NT2/D1 (cell line): ENCODE results near the gene MBNL1.

Experiments used
- DNase-seq: peaks from one replicate; pipeline ENCODE4 v3.0.0-alpha.2; 2011; ENCODE audit warnings: low read depth, low spot score
- H3K27me3 ChIP-seq: 2 replicates; pipeline ENCODE4 v1.6.0; 2011; ENCODE audit warnings: mild to moderate bottlenecking; ENCODE audit not compliant: insufficient read length, insufficient read depth
- H3K36me3 ChIP-seq: 2 replicates; pipeline ENCODE4 v1.6.1; 2011; ENCODE audit warnings: mild to moderate bottlenecking, low read length, mixed read lengths; ENCODE audit not compliant: insufficient read depth, insufficient read length
- H3K4me1 ChIP-seq: 2 replicates; pipeline ENCODE4 v1.5.1; 2011; ENCODE audit not compliant: insufficient read depth, insufficient read length
- H3K4me3 ChIP-seq: 2 replicates; pipeline ENCODE4 v1.5.1; 2011; ENCODE audit warnings: low read depth; ENCODE audit not compliant: insufficient read length
- H3K9ac ChIP-seq: 2 replicates; pipeline ENCODE4 v1.6.0; 2011; ENCODE audit warnings: low read depth; ENCODE audit not compliant: insufficient read length
- H3K9me3 ChIP-seq: 2 replicates; pipeline ENCODE4 v1.5.1; 2011; ENCODE audit warnings: mild to moderate bottlenecking, low read length; ENCODE audit not compliant: insufficient read depth
- SUZ12 ChIP-seq: IDR thresholded peaks from 2 replicates; pipeline ENCODE4 v1.6.1; 2011; ENCODE audit not compliant: insufficient read length, insufficient read depth; ENCODE audit errors: extremely low read depth
- YY1 ChIP-seq: IDR thresholded peaks from 2 replicates; pipeline ENCODE4 v1.6.1; 2011; ENCODE audit not compliant: insufficient read length, insufficient read depth
- ZNF274 ChIP-seq: IDR thresholded peaks from 2 replicates; pipeline ENCODE4 v1.6.1; 2011; ENCODE audit warnings: mild to moderate bottlenecking, low read depth, low read length

Gene MBNL1

GRCh38 chr3:152470095-152470494 is 201.4 kb downstream of the MBNL1 start:
- Histone ChIP-seq H3K4me3 (no peak overlapping the region), H3K9me3 (no peaks in the 10 kb centered on the region), H3K36me3 (no peaks in the 10 kb centered on the region), H3K9ac (no peak overlapping the region), H3K4me1 (no peaks in the 10 kb centered on the region), H3K27me3 (no peaks in the 10 kb centered on the region)
- no peak for DNase-seq
- no peak for TF ChIP-seq YY1
- no peak for TF ChIP-seq SUZ12
- TF ChIP-seq ZNF274 = no peak

- Histone ChIP-seq H3K27me3 (no peaks in the 10 kb centered on the region), H3K9me3 (no peaks in the 10 kb centered on the region), H3K9ac (no peak overlapping the region), H3K36me3 (no peaks in the 10 kb centered on the region), H3K4me3 (no peak overlapping the region), H3K4me1 (no peaks in the 10 kb centered on the region)
- TF ChIP-seq SUZ12 (no peak), ZNF274 (no peak), YY1 (no peak)
- no peak for DNase-seq
Observed at GRCh38 chr3:152470893-152471292, 202.2 kb downstream of the MBNL1 start.

- H3K36me3 ChIP-seq = no peaks in the 10 kb centered on the region
- TF ChIP-seq SUZ12 (no peak), YY1 (no peak), ZNF274 (no peak)
- peak; percentile 18 for DNase-seq
- no peak overlapping the region for H3K4me3 ChIP-seq
- H3K4me1 ChIP-seq = no peaks in the 10 kb centered on the region
- H3K9ac ChIP-seq = no peak overlapping the region
- H3K9me3 ChIP-seq = no peaks in the 10 kb centered on the region
- H3K27me3 ChIP-seq = no peaks in the 10 kb centered on the region
Observed at GRCh38 chr3:152471814-152472671, 203.3 kb downstream of the MBNL1 start.

GRCh38 chr3:152472672-152472954 is 203.9 kb downstream of the MBNL1 start:
- no peaks in the 10 kb centered on the region for H3K9me3 ChIP-seq
- DNase-seq = no peak
- H3K9ac ChIP-seq = no peak overlapping the region
- H3K27me3 ChIP-seq = no peaks in the 10 kb centered on the region
- H3K4me1 ChIP-seq = no peaks in the 10 kb centered on the region
- no peak for TF ChIP-seq YY1
- no peak for TF ChIP-seq SUZ12
- no peak for TF ChIP-seq ZNF274
- H3K4me3 ChIP-seq = no peak overlapping the region
- no peaks in the 10 kb centered on the region for H3K36me3 ChIP-seq

GRCh38 chr3:152474585-152474984 is 205.9 kb downstream of the MBNL1 start:
- no peaks in the 10 kb centered on the region for H3K9me3 ChIP-seq
- no peak overlapping the region for H3K4me3 ChIP-seq
- no peak for TF ChIP-seq YY1
- no peak for TF ChIP-seq SUZ12
- no peak for TF ChIP-seq ZNF274
- H3K4me1 ChIP-seq = no peaks in the 10 kb centered on the region
- DNase-seq = peak; percentile 42
- no peaks in the 10 kb centered on the region for H3K27me3 ChIP-seq
- H3K9ac ChIP-seq = no peak overlapping the region
- no peaks in the 10 kb centered on the region for H3K36me3 ChIP-seq

GRCh38 chr3:152477422-152477821 is 208.7 kb downstream of the MBNL1 start:
- Histone ChIP-seq H3K36me3 (no peaks in the 10 kb centered on the region), H3K4me3 (no peak overlapping the region), H3K9ac (no peak overlapping the region), H3K9me3 (no peaks in the 10 kb centered on the region), H3K4me1 (no peaks in the 10 kb centered on the region), H3K27me3 (no peaks in the 10 kb centered on the region)
- DNase-seq = no peak
- TF ChIP-seq SUZ12 (no peak), ZNF274 (no peak), YY1 (no peak)

GRCh38 chr3:152480282-152480953 is 211.7 kb downstream of the MBNL1 start:
- Histone ChIP-seq H3K36me3 (no peaks in the 10 kb centered on the region), H3K9me3 (no peaks in the 10 kb centered on the region), H3K27me3 (no peaks in the 10 kb centered on the region), H3K9ac (no peak overlapping the region), H3K4me3 (no peak overlapping the region), H3K4me1 (no peaks in the 10 kb centered on the region)
- no peak for TF ChIP-seq YY1
- TF ChIP-seq ZNF274 = no peak
- no peak for TF ChIP-seq SUZ12
- DNase-seq = no peak

GRCh38 chr3:152486364-152486763 is 217.6 kb downstream of the MBNL1 start:
- TF ChIP-seq ZNF274 (no peak), SUZ12 (no peak), YY1 (no peak)
- Histone ChIP-seq H3K36me3 (no peaks in the 10 kb centered on the region), H3K9me3 (no peaks in the 10 kb centered on the region), H3K9ac (no peak overlapping the region), H3K27me3 (no peaks in the 10 kb centered on the region), H3K4me1 (no peaks in the 10 kb centered on the region), H3K4me3 (no peak overlapping the region)
- DNase-seq = no peak
